HG03280 (cell line): Measurements from ENCODE around the gene COL3A1.

ENCODE experiments used
- ATAC-seq: cut with Tn5 transposase; IDR thresholded peaks from one replicate; pipeline ENCODE4 v1.9.1; 2021; ENCODE audit warnings: mild to moderate bottlenecking, moderate library complexity; ENCODE audit not compliant: unreplicated experiment

The COL3A1 gene

GRCh38 chr2:188974164-188974563 lies at the start of gene COL3A1:
TSS of gene COL3A1 (plus strand) at chr2:188974373. CDS start at chr2:188974490, 117 bp downstream.
- ATAC-seq, result no peak

- no peak for ATAC-seq
These were observed 45.5 kb upstream of the COL3A1 start for GRCh38 chr2:188928643-188929042.

GRCh38 chr2:188931361-188931760 lies 42.8 kb upstream of the COL3A1 start:
- no peak for ATAC-seq

- ATAC-seq, result no peak
These were observed 36.6 kb upstream of the COL3A1 start for GRCh38 chr2:188937228-188938220.

GRCh38 chr2:188940171-188940570 lies 34.0 kb upstream of the COL3A1 start:
- no peak for ATAC-seq

GRCh38 chr2:188944442-188944841 lies 29.7 kb upstream of the COL3A1 start:
- ATAC-seq, result no peak

GRCh38 chr2:188949046-188949818 lies 24.9 kb upstream of the COL3A1 start:
- ATAC-seq, result no peak

GRCh38 chr2:188952901-188953300 lies 21.3 kb upstream of the COL3A1 start:
- ATAC-seq, result no peak

GRCh38 chr2:188956290-188956689 lies 17.9 kb upstream of the COL3A1 start:
- no peak for ATAC-seq

GRCh38 chr2:188956961-188957360 lies 17.2 kb upstream of the COL3A1 start:
- no peak for ATAC-seq

- ATAC-seq, result no peak
These were observed 16.5 kb upstream of the COL3A1 start for GRCh38 chr2:188957646-188958045.

GRCh38 chr2:188963741-188964140 lies 10.4 kb upstream of the COL3A1 start:
- ATAC-seq, result no peak

- ATAC-seq, result no peak
These were observed 9.1 kb upstream of the COL3A1 start for GRCh38 chr2:188964976-188965546.

- ATAC-seq, result no peak
These were observed 8.6 kb upstream of the COL3A1 start for GRCh38 chr2:188965563-188965962.

GRCh38 chr2:188966079-188966571 lies 8.0 kb upstream of the COL3A1 start:
- ATAC-seq, result no peak

- ATAC-seq, result no peak
These were observed 7.3 kb upstream of the COL3A1 start for GRCh38 chr2:188966728-188967440.

GRCh38 chr2:188969236-188969635 lies 4.9 kb upstream of the COL3A1 start:
- no peak for ATAC-seq

- ATAC-seq, result no peak
These were observed 4.5 kb upstream of the COL3A1 start for GRCh38 chr2:188969651-188970050.

GRCh38 chr2:188970211-188970610 lies 4.0 kb upstream of the COL3A1 start:
- no peak for ATAC-seq

- no peak for ATAC-seq
These were observed 2.7 kb upstream of the COL3A1 start for GRCh38 chr2:188971432-188971861.

GRCh38 chr2:188973641-188974040 lies 532 bp upstream of the COL3A1 start:
- no peak for ATAC-seq
